NCI-H345 treated with DMSO at 0.1 percent for 48 hours (cell line): ENCODE measurements around the gene SIRT1.
"Not testable (repeated sequence)": the region's sequence is repeated elsewhere in the genome, so short reads cannot be mapped to it uniquely, and the experiment has no call there.

ENCODE experiments used
- DNase-seq: peaks from one replicate; lab custom pipeline; 2025; ENCODE audit not compliant: unreplicated experiment; lab: John Stamatoyannopoulos, UW

Gene SIRT1

DNA sequence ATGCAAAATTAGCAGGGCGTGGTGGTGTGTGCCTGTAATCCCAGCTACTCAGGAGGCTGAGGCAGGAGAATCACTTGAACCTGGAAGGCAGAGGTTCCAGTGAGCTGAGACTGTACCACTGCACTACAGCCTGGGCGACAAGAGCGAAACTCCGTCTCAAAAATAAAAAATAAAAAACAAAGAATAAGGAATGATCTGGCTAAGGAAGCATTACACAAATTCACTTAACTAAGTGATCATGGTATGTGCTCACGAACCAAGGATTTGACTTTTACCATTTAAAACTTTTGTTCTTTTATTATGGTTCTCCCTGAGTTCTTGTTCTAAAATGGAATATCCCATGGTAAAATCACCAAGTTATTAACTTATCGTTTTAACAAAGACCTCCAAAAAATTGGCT is 71.2 kb downstream of the SIRT1 start:
- DNase-seq = no peak

DNA sequence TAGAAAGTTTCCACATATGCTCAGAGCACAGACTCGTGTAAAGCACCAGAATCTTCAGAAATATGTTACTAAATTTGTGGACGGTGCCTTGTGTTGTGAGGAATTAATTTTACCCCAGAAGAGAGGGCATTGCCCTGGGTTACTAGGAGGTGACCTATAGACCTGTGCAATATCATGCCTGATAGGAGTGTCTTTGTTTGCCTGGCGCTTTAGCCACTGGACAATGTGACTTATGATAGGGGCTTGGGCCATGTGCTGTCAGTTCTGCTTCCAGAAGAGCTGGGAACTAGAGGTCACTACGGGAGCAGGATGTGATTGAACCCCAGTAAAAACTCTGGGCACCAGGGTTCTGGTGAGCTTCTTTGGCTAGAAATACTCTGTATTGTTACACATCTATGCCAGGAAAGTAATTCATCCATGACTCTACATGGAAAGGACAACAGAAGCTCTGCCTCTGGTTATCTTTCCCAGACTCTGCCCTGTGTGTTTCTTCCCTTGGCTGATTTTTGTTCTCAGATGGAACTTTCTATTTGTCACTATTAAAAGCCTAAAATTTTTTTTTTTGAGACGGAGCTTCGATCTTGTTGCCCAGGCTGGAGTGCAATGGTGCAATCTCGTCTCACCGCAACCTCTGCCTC is 75.5 kb downstream of the SIRT1 start:
- DNase-seq = no peak

DNA sequence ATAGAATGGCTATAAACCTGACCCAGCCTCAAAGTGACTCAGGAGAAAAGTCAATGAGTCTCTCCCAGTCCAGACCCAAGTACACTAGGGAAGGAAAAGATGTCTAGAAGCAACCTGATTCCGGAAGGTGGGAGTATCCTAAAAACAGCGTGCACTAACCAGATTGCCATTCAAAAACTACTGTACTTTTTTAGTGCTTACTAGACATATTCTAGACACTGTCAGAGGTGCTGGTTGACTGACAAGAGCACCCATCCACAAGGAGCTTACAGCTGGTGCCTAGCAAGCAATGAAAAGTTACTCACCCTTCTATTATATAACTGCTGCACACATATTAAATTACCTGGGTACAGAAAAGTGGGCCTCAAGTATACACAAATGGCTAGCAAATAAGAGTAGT is 81.0 kb downstream of the SIRT1 start:
- DNase-seq = no peak

DNA sequence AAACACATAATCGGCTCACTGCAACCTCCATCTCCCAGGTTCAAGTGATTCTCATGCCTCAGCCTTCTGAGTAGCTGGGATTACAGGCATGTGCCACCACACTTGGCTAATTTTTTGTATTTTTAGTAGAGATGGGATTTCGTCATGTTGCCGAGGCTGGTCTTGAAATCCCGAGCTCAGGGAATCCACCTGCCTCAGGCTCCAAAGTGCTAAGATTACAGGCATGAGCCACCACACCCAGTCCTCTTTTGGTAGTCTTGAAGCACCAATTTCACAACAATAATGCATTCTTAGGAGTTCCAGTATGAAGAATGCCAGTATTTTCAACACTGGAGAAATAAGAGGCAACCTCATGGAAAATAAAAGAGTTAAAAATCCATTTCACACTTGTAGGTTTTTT is 81.6 kb downstream of the SIRT1 start:
- not testable (repeated sequence) for DNase-seq
